Astrocyte (in vitro differentiated cells and primary cell): ENCODE data around the gene VPS13D. TPM values are rescaled to one million over a fixed set of nuclear protein-coding genes. Genes with fewer than 3 reads are reported as not detected.
A peak's percentile ranks its signal among the peaks of the same experiment; 100 is the strongest.

Experiments
- DNase-seq: peaks from one replicate; pipeline ENCODE4 v3.0.0-alpha.2; 2010; ENCODE audit warnings: low read depth
- FAIRE-seq: peaks from 2 replicates; lab custom pipeline; 2011; peaks lifted over from hg19 to GRCh38; lab: Jason Lieb, UNC
- H2AFZ ChIP-seq: 2 replicates; pipeline ENCODE4 v1.6.0; 2012; ENCODE audit warnings: low read depth, low read length, inconsistent platforms
- H3K27ac ChIP-seq: 2 replicates; pipeline ENCODE4 v1.5.1; 2011; ENCODE audit warnings: low read depth, low read length, inconsistent platforms
- H3K27me3 ChIP-seq: 2 replicates; pipeline ENCODE4 v1.6.0; 2011; ENCODE audit warnings: low read length, inconsistent platforms; ENCODE audit not compliant: insufficient read depth
- H3K36me3 ChIP-seq: 2 replicates; pipeline ENCODE4 v1.5.1; 2011; ENCODE audit warnings: low read length, inconsistent platforms; ENCODE audit not compliant: insufficient read depth
- H3K4me1 ChIP-seq: 2 replicates; pipeline ENCODE4 v1.5.1; 2011; ENCODE audit warnings: low read length, inconsistent platforms; ENCODE audit not compliant: insufficient read depth
- H3K4me2 ChIP-seq: 2 replicates; pipeline ENCODE4 v1.6.0; 2012; ENCODE audit warnings: low read length, inconsistent platforms
- H3K4me3 ChIP-seq: 2 replicates; pipeline ENCODE4 v1.5.1; 2011; ENCODE audit warnings: low read depth, mild to moderate bottlenecking, low read length, inconsistent platforms; ENCODE audit not compliant: insufficient read depth
- H3K79me2 ChIP-seq: 2 replicates; pipeline ENCODE4 v1.6.0; 2012; ENCODE audit warnings: mild to moderate bottlenecking, low read length, inconsistent platforms; ENCODE audit not compliant: insufficient read depth
- H3K9ac ChIP-seq: 2 replicates; pipeline ENCODE4 v1.6.0; 2012; ENCODE audit warnings: mild to moderate bottlenecking, low read length, inconsistent platforms
- H3K9me3 ChIP-seq: 2 replicates; pipeline ENCODE4 v1.5.1; 2012; ENCODE audit warnings: low read depth, mild to moderate bottlenecking, low read length, inconsistent platforms; ENCODE audit not compliant: insufficient read depth
- H4K20me1 ChIP-seq: 2 replicates; pipeline ENCODE4 v1.6.0; 2012; ENCODE audit warnings: low read length, inconsistent platforms; ENCODE audit not compliant: insufficient read depth
- H3K27ac Mint-ChIP-seq: one replicate; pipeline ENCODE4 v1.8.0; 2021; ENCODE audit warnings: mild to moderate bottlenecking, mixed read lengths; ENCODE audit not compliant: unreplicated experiment
- H3K27me3 Mint-ChIP-seq: one replicate; pipeline ENCODE4 v1.8.0; 2021; ENCODE audit warnings: low read depth, mixed read lengths; ENCODE audit not compliant: unreplicated experiment
- H3K36me3 Mint-ChIP-seq: one replicate; pipeline ENCODE4 v1.8.0; 2021; ENCODE audit warnings: low read depth, mixed read lengths; ENCODE audit not compliant: unreplicated experiment
- H3K4me1 Mint-ChIP-seq: one replicate; pipeline ENCODE4 v1.8.0; 2021; ENCODE audit warnings: low read depth, mixed read lengths; ENCODE audit not compliant: unreplicated experiment
- H3K4me3 Mint-ChIP-seq: one replicate; pipeline ENCODE4 v1.8.0; 2021; ENCODE audit warnings: mild to moderate bottlenecking, moderate library complexity, mixed read lengths; ENCODE audit not compliant: unreplicated experiment
- H3K9me3 Mint-ChIP-seq: one replicate; pipeline ENCODE4 v1.8.0; 2021; ENCODE audit warnings: mild to moderate bottlenecking, mixed read lengths; ENCODE audit not compliant: unreplicated experiment
- EZH2 ChIP-seq: IDR thresholded peaks from 2 replicates; pipeline ENCODE4 v1.6.1; 2012; ENCODE audit warnings: mild to moderate bottlenecking, low read length, inconsistent platforms; ENCODE audit not compliant: insufficient read depth
- total RNA-seq: library from RNA; stranded (reverse); gene quantifications from 2 replicates; pipeline ENCODE4 v1.2.1, GENCODE V29; 2021
- TF ChIP-seq, protein P1 (sequence below): IDR thresholded peaks from 2 replicates; pipeline ENCODE4 v1.5.1; 2011; ENCODE audit warnings: low read depth, mild to moderate bottlenecking, inconsistent platforms, low read length, moderate library complexity; ENCODE audit not compliant: insufficient read depth

VPS13D gene
- total RNA-seq, 1 donor from 2014 or later, result 25.9 TPM

DNA sequence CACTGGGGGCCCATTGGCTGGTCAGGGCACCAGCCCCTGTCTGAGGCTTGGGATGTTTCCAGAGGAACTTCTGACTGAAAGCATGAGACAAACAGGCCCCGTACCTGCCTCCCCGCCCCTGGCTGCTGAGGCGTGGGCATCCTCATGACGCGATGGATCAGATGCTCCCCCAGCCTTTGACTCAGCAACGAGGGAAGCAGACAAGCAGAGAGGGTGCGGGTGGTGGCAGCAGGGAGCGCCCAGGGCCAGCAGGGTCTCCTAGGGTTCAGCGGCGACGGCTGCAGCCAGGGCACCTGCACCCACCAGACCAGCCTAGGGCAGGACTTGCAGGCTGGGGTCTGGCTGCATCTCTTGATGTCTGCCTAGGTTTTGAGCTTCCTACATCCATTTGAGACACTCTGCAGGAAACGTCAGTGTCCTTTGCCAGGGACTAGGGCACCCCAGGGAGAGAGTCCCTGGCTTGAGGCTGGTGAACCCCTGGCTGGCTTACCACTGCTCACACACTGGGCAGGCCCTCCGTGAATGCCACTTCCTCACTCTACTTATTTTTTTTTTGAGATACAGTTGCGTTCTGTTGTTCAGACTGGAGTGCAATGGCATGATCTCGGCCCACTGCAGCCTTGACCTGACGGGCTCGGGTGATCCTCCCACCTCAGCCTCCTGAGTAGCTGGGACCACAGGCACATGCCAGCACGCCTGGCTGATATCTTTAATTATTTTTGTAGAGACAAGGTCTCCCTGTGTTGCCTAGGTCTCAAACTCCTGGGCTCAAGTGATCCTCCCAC lies 324.9 kb downstream of the VPS13D start:
- no peaks in the 10 kb centered on the region for H3K79me2 ChIP-seq
- H3K36me3 Mint-ChIP-seq, result no peaks in the 10 kb centered on the region

DNA sequence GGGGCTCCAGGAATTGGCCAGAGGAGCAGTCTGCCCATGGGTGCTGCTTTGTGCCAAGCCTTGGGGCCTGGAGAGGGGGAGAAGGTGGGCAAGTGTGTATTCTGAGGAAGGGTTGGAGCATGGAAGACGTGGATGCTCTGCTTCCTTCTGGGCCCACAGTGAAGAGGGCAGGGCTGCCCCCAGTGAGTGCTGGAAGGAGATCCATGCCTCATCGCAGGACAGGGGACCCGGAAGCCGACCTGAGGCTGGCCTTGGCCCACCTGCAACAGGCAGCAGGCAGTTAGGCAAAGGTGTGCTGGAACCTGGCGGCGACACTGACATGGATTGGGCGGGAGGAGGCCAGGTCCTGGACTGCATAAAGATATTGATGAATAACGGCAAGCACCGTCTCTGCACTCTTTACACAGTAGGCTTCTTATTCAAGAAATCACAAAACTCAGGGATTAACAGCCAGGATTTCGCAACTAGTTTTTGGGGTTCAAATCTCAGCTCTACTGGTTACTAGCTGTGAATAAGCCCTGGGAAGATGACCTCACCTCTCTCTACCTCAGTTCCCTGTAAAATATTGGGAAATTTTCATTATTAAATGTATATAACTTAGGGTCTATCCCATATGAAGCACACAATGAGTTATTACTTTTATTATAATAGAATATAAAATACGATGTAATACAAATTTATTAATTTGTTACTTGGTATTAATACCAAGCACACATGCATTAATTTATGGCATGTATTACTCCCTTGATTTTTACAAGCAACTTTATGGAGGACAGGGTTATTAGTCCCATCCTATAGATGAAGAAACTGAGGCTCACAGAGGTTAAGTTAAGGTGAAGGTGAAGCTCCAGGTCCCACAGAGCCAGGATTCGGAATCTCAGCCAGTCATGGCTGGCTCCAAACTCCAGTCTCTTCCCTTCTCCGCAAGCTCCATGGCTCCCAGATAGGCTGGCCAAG lies 325.9 kb downstream of the VPS13D start:
- no peak for TF ChIP-seq EZH2
- TF ChIP-seq, protein P1, sequence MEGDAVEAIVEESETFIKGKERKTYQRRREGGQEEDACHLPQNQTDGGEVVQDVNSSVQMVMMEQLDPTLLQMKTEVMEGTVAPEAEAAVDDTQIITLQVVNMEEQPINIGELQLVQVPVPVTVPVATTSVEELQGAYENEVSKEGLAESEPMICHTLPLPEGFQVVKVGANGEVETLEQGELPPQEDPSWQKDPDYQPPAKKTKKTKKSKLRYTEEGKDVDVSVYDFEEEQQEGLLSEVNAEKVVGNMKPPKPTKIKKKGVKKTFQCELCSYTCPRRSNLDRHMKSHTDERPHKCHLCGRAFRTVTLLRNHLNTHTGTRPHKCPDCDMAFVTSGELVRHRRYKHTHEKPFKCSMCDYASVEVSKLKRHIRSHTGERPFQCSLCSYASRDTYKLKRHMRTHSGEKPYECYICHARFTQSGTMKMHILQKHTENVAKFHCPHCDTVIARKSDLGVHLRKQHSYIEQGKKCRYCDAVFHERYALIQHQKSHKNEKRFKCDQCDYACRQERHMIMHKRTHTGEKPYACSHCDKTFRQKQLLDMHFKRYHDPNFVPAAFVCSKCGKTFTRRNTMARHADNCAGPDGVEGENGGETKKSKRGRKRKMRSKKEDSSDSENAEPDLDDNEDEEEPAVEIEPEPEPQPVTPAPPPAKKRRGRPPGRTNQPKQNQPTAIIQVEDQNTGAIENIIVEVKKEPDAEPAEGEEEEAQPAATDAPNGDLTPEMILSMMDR, result no peak
- no peaks in the 10 kb centered on the region for H3K79me2 ChIP-seq
- Mint-ChIP-seq H3K27ac (no peak overlapping the region), H3K36me3 (no peaks in the 10 kb centered on the region), H3K9me3 (peaks cover 4% of the 10 kb centered on the region), H3K27me3 (peaks cover 11% of the 10 kb centered on the region), H3K4me3 (peak overlapping the region; percentile 45), H3K4me1 (peaks cover 8% of the 10 kb centered on the region)
- no peaks in the 10 kb centered on the region for H3K36me3 ChIP-seq
- no peak overlapping the region for H3K4me3 ChIP-seq
- DNase-seq (no peak), FAIRE-seq (no peak)
- no peaks in the 10 kb centered on the region for H3K9me3 ChIP-seq
- no peaks in the 10 kb centered on the region for H3K27me3 ChIP-seq
- H3K4me2 ChIP-seq, result no peak overlapping the region
- H3K27ac ChIP-seq, result peak overlapping the region; percentile 59
- peaks cover 7% of the 10 kb centered on the region for H3K4me1 ChIP-seq
- no peak overlapping the region for H2AFZ ChIP-seq
- H3K9ac ChIP-seq, result no peak overlapping the region
- H4K20me1 ChIP-seq, result no peaks in the 10 kb centered on the region

More for the DNA sequence above, 324.9 kb downstream of the VPS13D start:
- no peaks in the 10 kb centered on the region for H3K9me3 ChIP-seq
- peaks cover 15% of the 10 kb centered on the region for H3K4me1 ChIP-seq
- H3K27me3 ChIP-seq, result no peaks in the 10 kb centered on the region
- H3K9me3 Mint-ChIP-seq, result peaks cover 4% of the 10 kb centered on the region
- H3K4me1 Mint-ChIP-seq, result peaks cover 10% of the 10 kb centered on the region
- no peak overlapping the region for H3K27ac ChIP-seq
- FAIRE-seq (no peak), DNase-seq (no peak)
- H2AFZ ChIP-seq, result no peak overlapping the region
- H3K4me3 Mint-ChIP-seq, result no peak overlapping the region
- no peak overlapping the region for H3K4me2 ChIP-seq
- peaks cover 13% of the 10 kb centered on the region for H3K27me3 Mint-ChIP-seq
- H4K20me1 ChIP-seq, result no peaks in the 10 kb centered on the region
- H3K9ac ChIP-seq, result no peak overlapping the region
- no peak overlapping the region for H3K4me3 ChIP-seq
- H3K27ac Mint-ChIP-seq, result no peak overlapping the region
- no peaks in the 10 kb centered on the region for H3K36me3 ChIP-seq
- TF ChIP-seq EZH2, result no peak
- TF ChIP-seq, protein P1, result no peak
